ENCODE data around the gene PAQR5.
A peak's percentile ranks its signal among the peaks of the same experiment; 100 is the strongest.
"Not testable (repeated sequence)": the region's sequence is repeated elsewhere in the genome, so short reads cannot be mapped to it uniquely, and the experiment has no call there.

PAQR5 gene

DNA sequence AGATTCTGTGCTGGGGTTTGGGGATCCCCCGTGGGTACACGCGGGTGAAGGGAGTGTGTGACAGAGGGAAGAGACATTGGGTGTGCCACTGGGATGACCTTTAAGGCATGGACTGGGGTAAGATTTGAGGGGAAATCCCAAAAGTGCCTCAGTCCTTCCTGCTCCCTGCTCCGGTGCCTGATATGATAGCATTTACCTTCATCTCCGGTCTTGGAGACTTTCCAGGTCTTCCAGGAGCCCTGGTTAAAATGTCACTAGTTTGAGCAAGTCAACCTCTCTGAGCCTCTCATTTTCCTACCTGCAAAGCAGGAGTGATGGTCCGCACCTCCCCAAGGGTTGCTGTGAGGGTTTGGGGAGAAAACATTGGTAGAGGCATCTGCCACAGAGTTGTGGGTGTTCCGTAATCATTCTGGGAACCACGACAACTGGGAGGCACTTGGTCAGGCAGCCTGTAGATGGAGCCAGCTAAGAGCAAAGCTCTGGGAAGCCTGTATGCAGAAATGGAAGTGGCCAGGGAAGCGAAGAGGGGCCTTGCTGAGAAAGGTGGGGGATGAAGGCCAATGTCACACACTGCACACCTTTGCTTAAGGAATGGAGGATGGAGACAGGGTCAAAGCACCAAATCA lies 81.5 kb downstream of the PAQR5 start:
- no peak for ATAC-seq
- Mint-ChIP-seq H3K9me3 (no peaks in the 10 kb centered on the region), H3K27ac (no peak overlapping the region), H3K4me1 (no peaks in the 10 kb centered on the region), H3K27me3 (peaks cover 11% of the 10 kb centered on the region), H3K36me3 (ENCODE audit: low read depth) (no peaks in the 10 kb centered on the region), H3K4me3 (no peak overlapping the region)
- no peak for DNase-seq

DNA sequence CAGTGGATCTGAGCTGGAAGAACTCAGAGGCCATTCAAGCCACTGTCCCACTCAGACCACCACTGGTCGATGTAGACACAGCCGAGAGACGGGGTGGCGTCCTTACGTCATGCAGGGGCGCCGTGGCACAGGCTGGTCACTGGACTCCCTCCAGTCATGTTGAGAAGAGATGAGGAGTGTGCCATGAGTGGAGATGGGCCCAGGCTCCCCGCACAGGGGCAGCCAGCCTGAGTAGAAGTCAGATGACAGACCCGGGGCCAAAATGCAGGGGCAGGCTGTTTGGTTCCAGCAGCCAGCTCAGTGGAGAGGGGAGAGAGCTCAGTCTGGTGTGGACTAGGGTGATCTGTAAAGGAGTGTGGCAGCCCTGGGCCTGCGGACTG lies 82.0 kb downstream of the PAQR5 start:
- no peaks in the 10 kb centered on the region for H3K4me1 Mint-ChIP-seq
- H3K27ac Mint-ChIP-seq = no peak overlapping the region
- H3K27me3 Mint-ChIP-seq = peaks cover 11% of the 10 kb centered on the region
- ATAC-seq = no peak
- H3K9me3 Mint-ChIP-seq = no peaks in the 10 kb centered on the region
- DNase-seq = no peak
- H3K4me3 Mint-ChIP-seq = no peak overlapping the region
- no peaks in the 10 kb centered on the region for H3K36me3 Mint-ChIP-seq (ENCODE audit: low read depth)

DNA sequence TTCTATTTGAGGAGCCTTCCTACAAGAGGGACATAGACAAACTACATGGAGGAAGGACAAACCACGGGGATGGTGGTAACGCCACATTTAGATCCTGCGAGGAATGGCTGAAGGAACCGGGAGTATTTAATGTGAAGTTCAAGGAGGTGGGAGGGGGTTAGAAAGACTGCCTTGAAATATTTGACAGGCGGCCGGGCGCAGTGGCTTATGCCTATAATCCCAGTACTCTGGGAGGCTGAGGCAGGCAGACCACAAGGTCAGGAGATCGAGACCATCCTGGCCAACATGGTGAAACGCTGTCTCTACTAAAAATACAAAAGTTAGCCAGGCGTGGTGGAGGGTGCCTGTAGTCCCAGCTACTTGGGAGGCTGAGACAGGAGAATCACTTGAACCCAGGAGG lies 83.5 kb downstream of the PAQR5 start:
- H3K36me3 Mint-ChIP-seq (ENCODE audit: low read depth); ATAC-seq; H3K4me3 Mint-ChIP-seq; H3K4me1 Mint-ChIP-seq; DNase-seq; H3K27ac Mint-ChIP-seq; H3K27me3 Mint-ChIP-seq; H3K9me3 Mint-ChIP-seq: not testable (repeated sequence)

DNA sequence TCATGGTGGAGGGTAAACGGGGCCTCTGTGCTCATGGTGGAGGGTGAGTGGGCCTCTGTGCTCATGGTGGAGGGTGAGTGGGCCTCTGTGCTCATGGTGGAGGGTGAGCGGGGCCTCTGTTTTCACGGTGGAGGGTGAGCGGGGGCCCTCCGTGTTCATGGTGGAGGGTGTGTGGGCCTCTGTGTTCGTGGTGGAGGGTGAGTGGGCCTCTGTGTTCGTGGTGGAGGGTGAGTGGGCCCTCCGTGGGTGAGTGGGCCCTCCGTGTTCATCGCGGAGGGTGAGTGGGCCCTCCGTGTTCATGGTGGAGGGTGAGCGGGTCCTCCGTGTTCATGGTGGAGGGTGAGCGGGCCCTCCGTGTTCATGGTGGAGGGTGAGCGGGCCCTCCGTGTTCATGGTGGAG lies 85.4 kb downstream of the PAQR5 start:
- H3K9me3 Mint-ChIP-seq; ATAC-seq; H3K4me1 Mint-ChIP-seq; H3K36me3 Mint-ChIP-seq (ENCODE audit: low read depth); DNase-seq; H3K4me3 Mint-ChIP-seq; H3K27me3 Mint-ChIP-seq; H3K27ac Mint-ChIP-seq: not testable (repeated sequence)

DNA sequence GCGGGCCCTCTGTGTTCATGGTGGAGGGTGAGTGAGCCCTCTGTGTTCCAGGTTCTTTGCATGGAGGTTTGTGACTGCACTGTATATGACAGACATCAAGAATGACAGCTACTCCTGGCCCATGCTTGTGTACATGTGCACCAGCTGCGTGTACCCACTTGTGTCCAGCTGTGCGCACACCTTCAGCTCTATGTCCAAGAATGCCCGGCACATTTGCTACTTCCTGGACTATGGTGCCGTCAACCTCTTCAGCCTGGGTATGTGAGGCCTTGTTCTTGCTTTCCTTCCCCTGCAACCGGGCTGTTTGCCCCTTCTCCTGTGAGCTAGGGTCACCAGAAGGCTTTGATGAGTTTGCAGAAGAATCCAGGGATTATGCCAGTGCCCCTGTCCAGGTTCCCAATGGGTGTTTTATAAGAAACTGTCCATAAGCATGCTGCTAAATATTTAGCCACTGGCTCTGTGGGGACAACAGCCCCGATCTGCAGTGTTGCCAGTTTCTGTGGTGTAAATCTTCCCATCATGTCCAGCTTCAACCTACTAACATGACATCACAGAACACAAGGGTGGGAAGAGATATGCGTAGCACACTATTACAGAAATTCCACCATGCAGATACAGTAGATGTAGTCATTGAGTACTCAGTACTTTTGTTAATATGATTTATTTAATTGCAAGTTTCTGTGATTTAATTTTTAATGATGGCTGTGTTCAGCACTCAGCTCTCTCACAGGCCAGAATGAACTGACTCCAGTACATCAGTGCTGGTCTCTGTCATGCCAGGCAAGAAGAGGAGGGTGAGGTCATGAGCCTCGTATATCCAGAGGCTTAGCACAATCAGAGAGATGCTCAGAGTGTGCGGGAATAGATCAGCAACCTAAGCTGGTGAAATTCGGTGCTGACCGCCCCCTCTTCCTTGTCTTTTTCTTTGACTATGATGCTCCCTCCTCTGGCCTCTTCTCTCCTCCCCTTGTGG lies 86.2 kb downstream of the PAQR5 start:
- H3K36me3 Mint-ChIP-seq (ENCODE audit: low read depth) = no peaks in the 10 kb centered on the region
- H3K27me3 Mint-ChIP-seq = peaks cover 3% of the 10 kb centered on the region
- no peak for ATAC-seq
- no peaks in the 10 kb centered on the region for H3K4me1 Mint-ChIP-seq
- H3K27ac Mint-ChIP-seq = no peak overlapping the region
- H3K9me3 Mint-ChIP-seq = no peaks in the 10 kb centered on the region
- no peak for DNase-seq
- no peak overlapping the region for H3K4me3 Mint-ChIP-seq

DNA sequence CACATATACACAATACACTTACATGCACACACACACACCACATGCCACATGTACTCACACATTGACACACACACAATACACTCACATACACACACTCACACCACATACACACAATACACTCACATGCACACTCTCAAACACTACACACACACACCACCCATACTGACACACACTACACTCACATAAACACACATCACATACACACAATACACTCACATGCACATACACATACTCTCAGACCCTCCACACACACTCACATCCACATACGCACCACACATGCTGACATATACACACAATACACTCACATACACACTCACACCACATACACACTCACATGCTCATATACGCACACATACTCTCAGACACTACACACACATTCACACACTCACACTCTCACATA lies 87.1 kb downstream of the PAQR5 start:
- Mint-ChIP-seq H3K9me3 (no peaks in the 10 kb centered on the region), H3K36me3 (ENCODE audit: low read depth) (no peaks in the 10 kb centered on the region), H3K4me3 (no peak overlapping the region), H3K27ac (no peak overlapping the region), H3K27me3 (peaks cover under 1% of the 10 kb centered on the region), H3K4me1 (no peaks in the 10 kb centered on the region)
- ATAC-seq (no peak), DNase-seq (no peak)

DNA sequence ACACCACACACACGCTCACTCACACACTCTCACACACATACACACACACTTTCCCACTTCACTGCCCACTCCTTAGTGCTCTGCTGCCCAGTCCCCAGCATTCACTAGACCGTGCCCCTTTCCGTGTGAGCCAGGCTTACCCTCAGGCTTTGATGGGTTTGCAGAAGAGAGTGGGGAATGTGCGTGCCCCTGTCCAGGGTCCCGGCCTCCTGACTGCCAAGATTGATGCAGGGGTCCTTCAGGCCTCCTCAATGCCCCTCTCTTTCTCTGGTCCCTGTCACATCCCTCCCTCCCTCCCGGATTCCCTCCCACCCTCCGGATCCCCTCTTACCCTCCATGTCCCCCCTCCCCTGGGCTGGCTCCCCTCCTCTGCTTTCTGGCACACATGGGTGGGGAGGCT lies 87.6 kb downstream of the PAQR5 start:
- Mint-ChIP-seq H3K27me3 (no peaks in the 10 kb centered on the region), H3K9me3 (no peaks in the 10 kb centered on the region), H3K4me1 (no peaks in the 10 kb centered on the region), H3K4me3 (no peak overlapping the region), H3K27ac (no peak overlapping the region), H3K36me3 (ENCODE audit: low read depth) (no peaks in the 10 kb centered on the region)
- no peak for DNase-seq
- ATAC-seq = no peak

DNA sequence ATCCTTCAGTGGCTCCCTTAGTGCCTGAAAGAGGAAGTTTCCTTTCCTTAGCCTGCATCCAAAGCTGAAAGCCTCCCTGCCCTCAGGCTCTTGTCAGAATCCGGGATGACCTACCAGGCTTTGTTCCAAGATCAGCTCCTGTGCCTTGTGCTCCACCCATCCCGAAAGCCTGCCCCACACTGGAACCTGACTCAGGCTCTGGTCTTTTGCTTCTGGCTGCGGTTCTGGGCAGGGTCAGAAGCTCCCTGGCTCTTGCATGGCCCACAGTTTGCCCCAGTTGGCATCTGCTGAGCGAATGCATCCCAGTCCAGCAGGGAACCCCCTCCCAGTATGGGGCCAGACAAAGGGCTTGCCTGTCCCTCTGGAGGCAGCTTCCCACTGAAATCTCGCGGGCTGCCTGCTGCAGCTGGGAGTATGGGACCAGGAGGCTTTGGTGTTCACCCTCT lies 89.6 kb downstream of the PAQR5 start:
- DNase-seq = no peak
- Mint-ChIP-seq H3K4me1 (no peaks in the 10 kb centered on the region), H3K9me3 (no peaks in the 10 kb centered on the region), H3K27me3 (no peaks in the 10 kb centered on the region), H3K36me3 (ENCODE audit: low read depth) (no peaks in the 10 kb centered on the region), H3K4me3 (no peak overlapping the region), H3K27ac (no peak overlapping the region)
- no peak for ATAC-seq

DNA sequence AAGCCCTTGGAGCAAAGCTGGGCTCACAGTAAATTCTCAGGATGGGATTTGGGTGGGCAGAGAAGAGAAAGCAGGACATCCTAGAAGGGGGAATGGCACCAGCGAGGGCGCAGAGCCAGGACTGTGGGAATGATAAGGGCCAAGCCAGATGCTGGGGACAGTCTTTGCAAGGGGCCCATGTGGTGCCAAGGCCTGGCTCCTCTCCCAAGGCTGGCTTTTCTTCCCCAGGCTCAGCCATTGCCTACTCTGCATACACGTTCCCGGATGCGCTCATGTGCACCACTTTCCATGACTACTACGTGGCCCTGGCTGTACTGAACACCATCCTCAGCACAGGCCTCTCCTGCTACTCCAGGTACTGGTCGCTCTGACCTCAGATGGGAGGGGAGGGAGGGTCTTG lies 90.7 kb downstream of the PAQR5 start:
- Mint-ChIP-seq H3K9me3 (no peaks in the 10 kb centered on the region), H3K27me3 (no peaks in the 10 kb centered on the region), H3K4me1 (peaks cover 3% of the 10 kb centered on the region), H3K4me3 (no peak overlapping the region), H3K36me3 (ENCODE audit: low read depth) (no peaks in the 10 kb centered on the region), H3K27ac (no peak overlapping the region)
- DNase-seq (no peak), ATAC-seq (no peak)

DNA sequence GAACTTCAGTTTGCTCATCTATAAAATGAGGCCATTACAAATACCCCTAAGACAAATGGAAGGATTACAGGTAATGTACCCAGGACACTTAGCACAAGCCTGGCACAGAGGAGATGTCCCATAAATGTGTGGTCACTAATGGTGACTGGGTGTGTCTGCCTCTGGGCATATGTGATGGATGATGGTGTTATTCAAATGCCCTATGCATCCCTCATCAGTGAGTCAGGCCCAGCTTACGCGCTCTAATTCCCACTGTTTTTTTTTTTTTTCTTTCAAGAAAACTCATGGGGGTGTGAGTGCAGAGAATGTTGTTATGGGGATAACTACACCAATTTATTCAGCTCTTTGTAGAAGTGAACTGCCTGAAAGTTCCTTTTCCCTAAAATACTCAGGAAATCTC lies 91.9 kb downstream of the PAQR5 start:
- Mint-ChIP-seq H3K9me3 (no peaks in the 10 kb centered on the region), H3K27ac (no peak overlapping the region), H3K27me3 (no peaks in the 10 kb centered on the region), H3K4me3 (no peak overlapping the region), H3K4me1 (peaks cover 6% of the 10 kb centered on the region), H3K36me3 (ENCODE audit: low read depth) (no peaks in the 10 kb centered on the region)
- no peak for DNase-seq
- no peak for ATAC-seq

DNA sequence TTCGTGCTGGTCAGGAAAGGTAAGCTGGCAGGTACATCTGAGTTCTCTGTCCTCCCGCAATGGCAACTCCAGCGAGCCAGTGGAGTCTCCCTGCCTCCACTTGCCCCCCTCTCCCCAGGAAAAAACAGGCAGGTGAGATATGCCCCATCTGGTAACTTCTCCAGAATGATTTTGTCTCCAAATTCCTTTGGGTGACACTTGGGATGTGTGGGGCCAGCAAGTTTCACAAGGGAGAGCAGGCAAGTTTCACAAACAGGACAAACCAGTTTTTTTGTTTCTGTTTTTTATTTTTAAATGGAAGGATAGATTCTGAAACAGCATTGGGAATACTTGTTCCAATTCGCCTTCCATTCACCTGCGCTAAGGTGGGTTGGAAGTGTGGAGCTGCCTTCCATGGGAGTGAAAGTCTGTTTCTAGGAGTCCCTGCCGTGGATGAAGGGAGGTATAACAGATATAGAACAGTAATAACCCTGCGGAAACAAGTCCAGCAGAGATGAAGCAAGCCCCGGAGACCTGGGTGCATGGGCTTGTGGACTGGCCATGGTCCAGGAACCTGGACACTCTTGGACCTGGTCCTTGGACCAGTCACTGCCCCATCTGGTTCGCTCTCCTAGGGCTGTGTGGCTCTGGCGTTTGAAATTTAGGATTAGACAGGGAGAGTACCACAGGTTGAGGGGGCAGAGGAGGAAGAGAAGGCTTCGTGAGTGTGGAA lies 92.5 kb downstream of the PAQR5 start:
- no peak for ATAC-seq
- Mint-ChIP-seq H3K4me3 (no peak overlapping the region), H3K36me3 (ENCODE audit: low read depth) (no peaks in the 10 kb centered on the region), H3K27ac (no peak overlapping the region), H3K27me3 (no peaks in the 10 kb centered on the region), H3K9me3 (no peaks in the 10 kb centered on the region), H3K4me1 (peaks cover 6% of the 10 kb centered on the region)
- no peak for DNase-seq

DNA sequence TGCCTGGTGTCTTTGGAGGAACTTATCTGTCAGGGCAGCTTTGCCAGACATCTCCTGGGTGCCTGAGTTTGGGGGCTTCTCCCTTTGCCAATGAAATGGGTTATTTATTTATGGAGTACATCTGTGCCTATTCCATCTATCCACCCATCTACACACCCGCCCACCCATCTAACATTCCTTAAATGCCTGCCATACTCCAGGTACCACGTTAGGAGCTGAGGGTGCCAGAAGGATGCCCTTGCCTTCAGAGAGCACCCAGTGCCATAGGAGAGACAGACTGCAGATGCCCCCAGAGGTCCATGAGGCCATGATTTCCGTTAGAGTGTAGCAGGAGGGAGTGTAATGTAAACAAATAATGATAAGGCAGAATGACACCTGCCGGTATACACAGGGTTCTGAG lies 93.6 kb downstream of the PAQR5 start:
- ATAC-seq (no peak), DNase-seq (no peak)
- Mint-ChIP-seq H3K9me3 (no peaks in the 10 kb centered on the region), H3K4me1 (peaks cover 6% of the 10 kb centered on the region), H3K36me3 (ENCODE audit: low read depth) (no peaks in the 10 kb centered on the region), H3K4me3 (no peak overlapping the region), H3K27me3 (no peaks in the 10 kb centered on the region), H3K27ac (no peak overlapping the region)

DNA sequence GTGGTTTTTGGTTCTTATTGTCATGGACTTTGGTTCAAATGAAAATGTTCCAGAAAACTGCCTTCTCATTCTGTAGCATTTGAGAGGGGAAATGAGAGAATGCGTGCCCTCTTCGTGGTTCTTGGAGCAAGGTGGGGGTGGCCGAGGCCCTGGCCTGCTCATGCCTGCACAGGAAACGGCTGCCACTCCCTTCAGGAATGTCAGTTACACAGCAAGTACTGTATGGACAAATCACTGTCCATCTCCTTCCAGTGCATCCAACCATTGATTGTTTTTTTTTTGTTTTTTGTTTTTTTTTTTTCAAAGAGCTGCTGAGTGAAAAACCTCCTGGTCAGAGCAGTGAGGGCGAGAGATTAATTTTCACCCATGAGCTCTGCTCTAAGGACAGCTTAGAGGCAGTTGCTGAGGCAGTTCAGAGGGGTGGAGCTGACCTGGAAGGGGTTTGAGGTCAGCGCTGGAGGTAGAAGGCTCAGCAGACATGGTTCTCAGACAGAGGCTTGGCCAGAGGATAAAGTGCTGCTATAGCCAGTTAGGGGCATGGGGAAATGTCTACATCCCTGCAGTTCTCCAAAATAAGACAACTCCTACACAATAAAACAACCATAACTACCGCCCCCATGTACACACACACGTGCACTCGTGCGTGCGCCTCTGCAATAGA lies 95.2 kb downstream of the PAQR5 start:
- Mint-ChIP-seq H3K9me3 (no peaks in the 10 kb centered on the region), H3K4me1 (peaks cover 14% of the 10 kb centered on the region), H3K27ac (peak overlapping the region; percentile 27), H3K36me3 (ENCODE audit: low read depth) (no peaks in the 10 kb centered on the region), H3K4me3 (no peak overlapping the region), H3K27me3 (no peaks in the 10 kb centered on the region)
- ATAC-seq = no peak
- DNase-seq = no peak

DNA sequence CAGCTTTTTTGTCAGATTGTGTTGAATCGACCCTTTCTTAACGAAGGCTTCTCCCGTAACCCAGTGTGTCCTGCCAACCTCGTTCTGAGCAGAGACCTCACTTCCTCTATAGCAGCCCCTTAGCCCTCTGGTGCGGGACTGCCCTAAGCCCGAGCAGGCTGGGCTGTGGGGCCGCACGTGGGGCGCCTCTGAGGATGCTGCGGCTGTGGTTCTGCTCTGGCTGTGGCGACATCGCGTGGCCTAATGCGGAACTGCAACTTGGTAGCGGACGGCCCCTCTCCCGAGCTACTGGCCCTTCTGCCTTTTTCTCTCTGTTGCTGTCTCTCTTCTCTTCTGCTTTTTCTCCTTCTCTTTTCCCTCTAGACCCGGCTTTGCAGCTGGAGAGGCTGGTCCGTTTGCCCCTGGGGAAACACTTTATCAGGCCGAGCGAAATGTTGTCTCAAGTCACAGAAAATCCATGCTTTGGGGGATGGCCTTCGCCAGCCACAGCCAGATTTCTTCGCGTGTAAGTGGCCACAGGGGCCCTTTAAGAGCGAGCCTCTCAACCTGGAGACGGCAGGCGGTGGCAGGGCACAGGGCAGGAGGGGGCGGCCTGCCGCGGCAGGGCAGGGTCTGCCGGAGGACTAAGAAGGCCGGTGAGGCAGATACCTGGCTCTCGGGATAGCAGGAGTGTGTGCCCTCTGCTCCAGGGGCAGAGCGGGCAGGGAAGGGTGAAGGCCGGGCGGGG lies 96.0 kb downstream of the PAQR5 start:
- Mint-ChIP-seq H3K27ac (peak overlapping the region; percentile 27), H3K27me3 (no peaks in the 10 kb centered on the region), H3K4me3 (no peak overlapping the region), H3K9me3 (no peaks in the 10 kb centered on the region), H3K36me3 (ENCODE audit: low read depth) (no peaks in the 10 kb centered on the region), H3K4me1 (peaks cover 14% of the 10 kb centered on the region)
- peak; percentile 93 for ATAC-seq
- peak; percentile 93 for DNase-seq

Data from activated naive CD8-positive, alpha-beta T cell treated with anti-CD3 and anti-CD28 coated beads, Interleukin-2, amount 50 U/mL, for 24 hours (primary cell).